GM23338 (cell line): ENCODE measurements around the gene ZNF804B. TPM values are rescaled to one million over a fixed set of nuclear protein-coding genes. Genes with fewer than 3 reads are reported as not detected.

Experiments
- ATAC-seq: fragments of 200-7000 bp; cut with Tn5 transposase; 3 replicates; pipeline ENCODE4 v1.9.1; 2020
- DNase-seq: peaks from one replicate; pipeline ENCODE4 v3.0.0-alpha.2; 2015; ENCODE audit warnings: low spot score
- H2AFZ ChIP-seq: fragments of 200-600 bp; sonication (generic); 2 replicates; pipeline ENCODE4 v1.8.0; 2016; ENCODE audit warnings: antibody characterized with exemption, mild to moderate bottlenecking, moderate library complexity
- H3F3A ChIP-seq: fragments of 200-600 bp; sonication (generic); replicated peaks from 2 replicates; pipeline ENCODE4 v1.8.0; 2017; ENCODE audit warnings: antibody characterized with exemption, mixed run types, low read depth
- H3K27ac ChIP-seq: fragments of 200-600 bp; sonication (generic); 2 replicates; pipeline ENCODE4 v1.6.1; 2016; ENCODE audit warnings: low read depth
- H3K27me3 ChIP-seq: fragments of 200-600 bp; sonication (generic); 2 replicates; pipeline ENCODE4 v1.8.0; 2016; ENCODE audit warnings: mild to moderate bottlenecking, mixed run types, moderate library complexity; ENCODE audit not compliant: insufficient read depth
- H3K36me3 ChIP-seq: fragments of 200-600 bp; sonication (generic); 2 replicates; pipeline ENCODE4 v1.8.0; 2016; ENCODE audit warnings: mild to moderate bottlenecking; ENCODE audit not compliant: insufficient read depth
- H3K4me1 ChIP-seq: fragments of 200-600 bp; sonication (generic); 2 replicates; pipeline ENCODE4 v1.8.0; 2016; ENCODE audit warnings: mild to moderate bottlenecking, moderate library complexity; ENCODE audit not compliant: insufficient read depth
- H3K4me2 ChIP-seq: fragments of 200-600 bp; sonication (generic); 2 replicates; pipeline ENCODE4 v1.7.1; 2017; ENCODE audit warnings: mixed run types
- H3K4me3 ChIP-seq: fragments of 200-600 bp; sonication (generic); 2 replicates; pipeline ENCODE4 v1.6.1; 2016; ENCODE audit warnings: mixed run types
- H3K79me2 ChIP-seq: fragments of 200-600 bp; sonication (generic); replicated peaks from 2 replicates; pipeline ENCODE4 v1.8.0; 2017; ENCODE audit warnings: mild to moderate bottlenecking; ENCODE audit not compliant: insufficient read depth
- H3K9me2 ChIP-seq: fragments of 200-600 bp; sonication (generic); 2 replicates; pipeline ENCODE4 v1.8.0; 2017; ENCODE audit not compliant: insufficient read depth
- H4K20me1 ChIP-seq: fragments of 200-600 bp; sonication (generic); replicated peaks from 2 replicates; pipeline ENCODE4 v1.8.0; 2017; ENCODE audit warnings: mild to moderate bottlenecking; ENCODE audit not compliant: insufficient read depth
- H3K27ac Mint-ChIP-seq: 2 replicates; pipeline ENCODE4 v1.8.0; 2020; ENCODE audit warnings: inconsistent platforms, mild to moderate bottlenecking, moderate library complexity, mixed read lengths
- H3K27me3 Mint-ChIP-seq: 3 replicates; pipeline ENCODE4 v1.8.0; 2022; ENCODE audit warnings: low read depth, mild to moderate bottlenecking, moderate library complexity, mixed read lengths, inconsistent platforms; ENCODE audit not compliant: insufficient read depth, poor library complexity
- H3K36me3 Mint-ChIP-seq: 3 replicates; pipeline ENCODE4 v1.8.0; 2021; ENCODE audit warnings: low read depth, mild to moderate bottlenecking, inconsistent platforms, moderate library complexity, mixed read lengths
- H3K4me1 Mint-ChIP-seq: 3 replicates; pipeline ENCODE4 v1.8.0; 2020; ENCODE audit warnings: mild to moderate bottlenecking, inconsistent platforms, mixed read lengths
- H3K4me3 Mint-ChIP-seq: 3 replicates; pipeline ENCODE4 v1.8.0; 2021; ENCODE audit warnings: moderate library complexity, mild to moderate bottlenecking, inconsistent platforms, mixed read lengths
- H3K9me3 Mint-ChIP-seq: 3 replicates; pipeline ENCODE4 v1.8.0; 2020; ENCODE audit warnings: moderate library complexity, mild to moderate bottlenecking, inconsistent platforms, mixed read lengths
- CREB1 ChIP-seq: fragments of 250-450 bp; sonication (Bioruptor Pico); IDR thresholded peaks from 2 replicates; pipeline ENCODE4 v1.5.0; 2020; ENCODE audit warnings: low read depth, mild to moderate bottlenecking, moderate library complexity
- EZH2phosphoT487 ChIP-seq: fragments of 200-600 bp; sonication (generic); IDR thresholded peaks from one replicate; pipeline ENCODE4 v1.8.1; 2018; ENCODE audit warnings: antibody characterized with exemption; ENCODE audit not compliant: unreplicated experiment
- JUNB ChIP-seq: IDR thresholded peaks from one replicate; pipeline ENCODE4 v1.6.1; 2016; ENCODE audit warnings: antibody characterized with exemption; ENCODE audit not compliant: unreplicated experiment
- NANOG ChIP-seq: IDR thresholded peaks from 2 replicates; pipeline ENCODE4 v1.6.1; 2016; ENCODE audit warnings: antibody characterized with exemption, borderline replicate concordance
- STAT1 ChIP-seq: IDR thresholded peaks from one replicate; pipeline ENCODE4 v1.6.1; 2016; ENCODE audit warnings: antibody characterized with exemption; ENCODE audit not compliant: unreplicated experiment
- ZNF114 ChIP-seq: fragments of 250-450 bp; sonication (Bioruptor Pico); IDR thresholded peaks from 2 replicates; pipeline ENCODE4 v1.5.0; 2020; ENCODE audit warnings: mild to moderate bottlenecking, moderate library complexity
- ZNF331 ChIP-seq: fragments of 250-450 bp; sonication (Bioruptor Pico); IDR thresholded peaks from 2 replicates; pipeline ENCODE4 v1.5.0; 2020; ENCODE audit warnings: low read depth, mild to moderate bottlenecking, moderate library complexity
- polyA plus RNA-seq: library from polyadenylated mRNA; unstranded; fragments of >200 nt; fragmentation: Nextera tagmentation; extraction: Ambion mirVana; gene quantifications from 2 replicates; pipeline ENCODE4 v1.2.1, GENCODE V29; 2016
- total RNA-seq: library from RNA; depleted of rRNA; stranded (reverse); fragments of >200 nt; shearing (Covaris generic); gene quantifications from 2 replicates; pipeline ENCODE4 v1.2.3, GENCODE V29; 2014
- TF ChIP-seq, protein P1 (sequence below): IDR thresholded peaks from 2 replicates; pipeline ENCODE4 v1.6.1; 2016; ENCODE audit warnings: antibody characterized with exemption
- TF ChIP-seq, protein P2 (sequence below): fragments of 250-450 bp; sonication (Bioruptor Pico); IDR thresholded peaks from 2 replicates; pipeline ENCODE4 v1.5.0; 2020; ENCODE audit warnings: mild to moderate bottlenecking, moderate library complexity

The ZNF804B gene
- total and polyA plus RNA-seq, 2 experiments from 2014 or later, result not detected

GRCh38 chr7:88859288-88859687 lies 99.8 kb downstream of the ZNF804B start:
- Histone ChIP-seq H3K4me2 (no peak overlapping the region), H3K79me2 (no peaks in the 10 kb centered on the region), H2AFZ (no peak overlapping the region), H3K27ac (no peak overlapping the region), H3K27me3 (no peaks in the 10 kb centered on the region), H3F3A (no peaks in the 10 kb centered on the region), H3K4me3 (no peak overlapping the region), H3K4me1 (no peaks in the 10 kb centered on the region), H4K20me1 (no peaks in the 10 kb centered on the region), H3K36me3 (no peaks in the 10 kb centered on the region), H3K9me2 (no peaks in the 10 kb centered on the region)
- Mint-ChIP-seq H3K27ac (no peak overlapping the region; the same call in 1 of the 2 replicates), H3K36me3 (no peaks in the 10 kb centered on the region), H3K4me1 (no peaks in the 10 kb centered on the region), H3K9me3 (no peaks in the 10 kb centered on the region; the same call in 2 of the 3 replicates), H3K4me3 (no peak overlapping the region), H3K27me3 (peaks cover 2% of the 10 kb centered on the region)
- TF ChIP-seq EZH2phosphoT487 (no peak), ZNF331 (CRISPR knock-in tag) (no peak), NANOG (no peak), STAT1 (no peak), JUNB (no peak), CREB1 (CRISPR knock-in tag) (no peak), ZNF114 (CRISPR knock-in tag) (no peak)
- TF ChIP-seq, protein P1, sequence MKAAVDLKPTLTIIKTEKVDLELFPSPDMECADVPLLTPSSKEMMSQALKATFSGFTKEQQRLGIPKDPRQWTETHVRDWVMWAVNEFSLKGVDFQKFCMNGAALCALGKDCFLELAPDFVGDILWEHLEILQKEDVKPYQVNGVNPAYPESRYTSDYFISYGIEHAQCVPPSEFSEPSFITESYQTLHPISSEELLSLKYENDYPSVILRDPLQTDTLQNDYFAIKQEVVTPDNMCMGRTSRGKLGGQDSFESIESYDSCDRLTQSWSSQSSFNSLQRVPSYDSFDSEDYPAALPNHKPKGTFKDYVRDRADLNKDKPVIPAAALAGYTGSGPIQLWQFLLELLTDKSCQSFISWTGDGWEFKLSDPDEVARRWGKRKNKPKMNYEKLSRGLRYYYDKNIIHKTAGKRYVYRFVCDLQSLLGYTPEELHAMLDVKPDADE, result no peak
- TF ChIP-seq, protein P2, sequence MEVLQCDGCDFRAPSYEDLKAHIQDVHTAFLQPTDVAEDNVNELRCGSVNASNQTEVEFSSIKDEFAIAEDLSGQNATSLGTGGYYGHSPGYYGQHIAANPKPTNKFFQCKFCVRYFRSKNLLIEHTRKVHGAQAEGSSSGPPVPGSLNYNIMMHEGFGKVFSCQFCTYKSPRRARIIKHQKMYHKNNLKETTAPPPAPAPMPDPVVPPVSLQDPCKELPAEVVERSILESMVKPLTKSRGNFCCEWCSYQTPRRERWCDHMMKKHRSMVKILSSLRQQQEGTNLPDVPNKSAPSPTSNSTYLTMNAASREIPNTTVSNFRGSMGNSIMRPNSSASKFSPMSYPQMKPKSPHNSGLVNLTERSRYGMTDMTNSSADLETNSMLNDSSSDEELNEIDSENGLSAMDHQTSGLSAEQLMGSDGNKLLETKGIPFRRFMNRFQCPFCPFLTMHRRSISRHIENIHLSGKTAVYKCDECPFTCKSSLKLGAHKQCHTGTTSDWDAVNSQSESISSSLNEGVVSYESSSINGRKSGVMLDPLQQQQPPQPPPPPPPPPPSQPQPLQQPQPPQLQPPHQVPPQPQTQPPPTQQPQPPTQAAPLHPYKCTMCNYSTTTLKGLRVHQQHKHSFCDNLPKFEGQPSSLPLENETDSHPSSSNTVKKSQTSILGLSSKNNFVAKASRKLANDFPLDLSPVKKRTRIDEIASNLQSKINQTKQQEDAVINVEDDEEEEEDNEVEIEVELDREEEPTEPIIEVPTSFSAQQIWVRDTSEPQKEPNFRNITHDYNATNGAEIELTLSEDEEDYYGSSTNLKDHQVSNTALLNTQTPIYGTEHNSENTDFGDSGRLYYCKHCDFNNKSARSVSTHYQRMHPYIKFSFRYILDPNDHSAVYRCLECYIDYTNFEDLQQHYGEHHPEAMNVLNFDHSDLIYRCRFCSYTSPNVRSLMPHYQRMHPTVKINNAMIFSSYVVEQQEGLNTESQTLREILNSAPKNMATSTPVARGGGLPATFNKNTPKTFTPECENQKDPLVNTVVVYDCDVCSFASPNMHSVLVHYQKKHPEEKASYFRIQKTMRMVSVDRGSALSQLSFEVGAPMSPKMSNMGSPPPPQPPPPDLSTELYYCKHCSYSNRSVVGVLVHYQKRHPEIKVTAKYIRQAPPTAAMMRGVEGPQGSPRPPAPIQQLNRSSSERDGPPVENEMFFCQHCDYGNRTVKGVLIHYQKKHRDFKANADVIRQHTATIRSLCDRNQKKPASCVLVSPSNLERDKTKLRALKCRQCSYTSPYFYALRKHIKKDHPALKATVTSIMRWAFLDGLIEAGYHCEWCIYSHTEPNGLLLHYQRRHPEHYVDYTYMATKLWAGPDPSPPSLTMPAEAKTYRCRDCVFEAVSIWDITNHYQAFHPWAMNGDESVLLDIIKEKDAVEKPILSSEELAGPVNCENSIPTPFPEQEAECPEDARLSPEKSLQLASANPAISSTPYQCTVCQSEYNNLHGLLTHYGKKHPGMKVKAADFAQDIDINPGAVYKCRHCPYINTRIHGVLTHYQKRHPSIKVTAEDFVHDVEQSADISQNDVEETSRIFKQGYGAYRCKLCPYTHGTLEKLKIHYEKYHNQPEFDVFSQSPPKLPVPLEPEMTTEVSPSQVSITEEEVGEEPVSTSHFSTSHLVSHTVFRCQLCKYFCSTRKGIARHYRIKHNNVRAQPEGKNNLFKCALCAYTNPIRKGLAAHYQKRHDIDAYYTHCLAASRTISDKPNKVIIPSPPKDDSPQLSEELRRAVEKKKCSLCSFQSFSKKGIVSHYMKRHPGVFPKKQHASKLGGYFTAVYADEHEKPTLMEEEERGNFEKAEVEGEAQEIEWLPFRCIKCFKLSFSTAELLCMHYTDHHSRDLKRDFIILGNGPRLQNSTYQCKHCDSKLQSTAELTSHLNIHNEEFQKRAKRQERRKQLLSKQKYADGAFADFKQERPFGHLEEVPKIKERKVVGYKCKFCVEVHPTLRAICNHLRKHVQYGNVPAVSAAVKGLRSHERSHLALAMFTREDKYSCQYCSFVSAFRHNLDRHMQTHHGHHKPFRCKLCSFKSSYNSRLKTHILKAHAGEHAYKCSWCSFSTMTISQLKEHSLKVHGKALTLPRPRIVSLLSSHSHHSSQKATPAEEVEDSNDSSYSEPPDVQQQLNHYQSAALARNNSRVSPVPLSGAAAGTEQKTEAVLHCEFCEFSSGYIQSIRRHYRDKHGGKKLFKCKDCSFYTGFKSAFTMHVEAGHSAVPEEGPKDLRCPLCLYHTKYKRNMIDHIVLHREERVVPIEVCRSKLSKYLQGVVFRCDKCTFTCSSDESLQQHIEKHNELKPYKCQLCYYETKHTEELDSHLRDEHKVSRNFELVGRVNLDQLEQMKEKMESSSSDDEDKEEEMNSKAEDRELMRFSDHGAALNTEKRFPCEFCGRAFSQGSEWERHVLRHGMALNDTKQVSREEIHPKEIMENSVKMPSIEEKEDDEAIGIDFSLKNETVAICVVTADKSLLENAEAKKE (CRISPR knock-in tag), result no peak
- DNase-seq (no peak), ATAC-seq (no peak)
